Activated CD8-positive, alpha-beta T cell treated with anti-CD3 and anti-CD28 coated beads for 36 hours (primary cell): ENCODE results near the gene NT5C3B. TPM values are rescaled to one million over a fixed set of nuclear protein-coding genes. Genes with fewer than 3 reads are reported as not detected.
"Not testable (repeated sequence)": the region's sequence is repeated elsewhere in the genome, so short reads cannot be mapped to it uniquely, and the experiment has no call there.

Experiments
- ATAC-seq: fragments of 200-7000 bp; cut with Tn5 transposase; one replicate; pipeline ENCODE4 v1.10.0; 2021; ENCODE audit warnings: mild to moderate bottlenecking, moderate library complexity
- CTCF ChIA-PET: fragments of 350-600 bp; sonication (Branson Sonifier 250); formaldehyde crosslinking; loops from one replicate; lab custom pipeline; 2021; ENCODE audit warnings: antibody characterized with exemption; lab: Charles Lee
- POLR2A ChIA-PET: fragments of 350-600 bp; sonication (Branson Sonifier 250); formaldehyde crosslinking; loops from one replicate; lab custom pipeline; 2021; ENCODE audit warnings: antibody characterized with exemption; lab: Charles Lee
- DNase-seq: peaks from one replicate; pipeline ENCODE4 v3.0.0-alpha.2; 2020
- H3K27ac Mint-ChIP-seq: one replicate; pipeline ENCODE4 v1.8.0; 2021; ENCODE audit warnings: mild to moderate bottlenecking, mixed read lengths
- H3K27me3 Mint-ChIP-seq: one replicate; pipeline ENCODE4 v1.8.0; 2021; ENCODE audit warnings: mixed read lengths
- H3K36me3 Mint-ChIP-seq: one replicate; pipeline ENCODE4 v1.8.0; 2021; ENCODE audit warnings: low read depth, mixed read lengths
- H3K4me1 Mint-ChIP-seq: one replicate; pipeline ENCODE4 v1.8.0; 2021; ENCODE audit warnings: low read depth, mixed read lengths
- H3K4me3 Mint-ChIP-seq: one replicate; pipeline ENCODE4 v1.8.0; 2021; ENCODE audit warnings: mild to moderate bottlenecking, moderate library complexity, mixed read lengths
- H3K9me3 Mint-ChIP-seq: one replicate; pipeline ENCODE4 v1.8.0; 2021; ENCODE audit warnings: mixed read lengths
- CTCF ChIP-seq: fragments of 200-600 bp; IDR thresholded peaks from one replicate; pipeline ENCODE4 v1.8.0; 2022; ENCODE audit warnings: antibody characterized with exemption, mild to moderate bottlenecking
- intact Hi-C: fragments of 100-400 bp; cut with micrococcal nuclease; formaldehyde crosslinking; loops from one replicate; pipeline ENCODE4 v1.10.0; 2022
- total RNA-seq, 2 experiments: library from RNA; stranded (reverse); gene quantifications; one replicate each; pipeline ENCODE4 v1.2.3, GENCODE V29; 2021

Gene NT5C3B
- total RNA-seq: 10 to 100 TPM; 30.5 to 32.3 TPM

- H3K4me1 Mint-ChIP-seq: peaks cover 13% of the 10 kb centered on the region
- H3K9me3 Mint-ChIP-seq: no peaks in the 10 kb centered on the region
- H3K4me3 Mint-ChIP-seq: peak within 1 kb of the TSS; percentile 83
- no peak for TF ChIP-seq CTCF
- H3K27ac Mint-ChIP-seq: peak within 1 kb of the TSS; percentile 78
- peaks cover 3% of the 10 kb centered on the region for H3K27me3 Mint-ChIP-seq
- intact Hi-C loops: no loop called here
- ChIA-PET POLR2A (interaction anchor here (1.2 to 2.1 kb wide), 2 partner anchors 12 to 24 kb away, joined by 3 to 5 read pairs; partner anchors contain the start of genes FKBP10 and P3H4), CTCF (interaction anchor here (0.5 to 2.8 kb wide), 7 partner anchors 16 to 173 kb away, joined by 3 to 10 read pairs (median 3); no protein-coding TSS in a partner anchor)
- DNase-seq (peak; percentile 48), ATAC-seq (peak; percentile 82)
- H3K36me3 Mint-ChIP-seq: peaks cover 14% of the 10 kb centered on the region
Measured at GRCh38 chr17:41835800-41836549, at the start of gene NT5C3B. TSS of gene NT5C3B (minus strand) at chr17:41836232. CDS start at chr17:41836193, 39 bp downstream.

- Mint-ChIP-seq H3K4me3 (no peak overlapping the region), H3K27ac (no peak overlapping the region), H3K27me3 (no peaks in the 10 kb centered on the region), H3K4me1 (no peaks in the 10 kb centered on the region), H3K36me3 (peaks cover 46% of the 10 kb centered on the region), H3K9me3 (no peaks in the 10 kb centered on the region)
- DNase-seq: no peak
- ATAC-seq: no peak
- ChIA-PET POLR2A (interaction anchor here (1.2 kb wide), 1 partner anchor 9 kb away, joined by 3 read pairs; no protein-coding TSS in a partner anchor), CTCF (interaction anchor here (0.6 to 1.5 kb wide), 4 partner anchors 10 to 99 kb away, joined by 3 to 4 read pairs (median 3); partner anchors contain the start of gene JUP)
- intact Hi-C loops: no loop called here
- TF ChIP-seq CTCF: peak; percentile 21
Measured at GRCh38 chr17:41885733-41886132, 49.7 kb upstream of the NT5C3B start.

GRCh38 chr17:41882756-41883155, 46.7 kb upstream of the NT5C3B start:
- DNase-seq: no peak
- TF ChIP-seq CTCF: no peak
- ATAC-seq: no peak
- no peaks in the 10 kb centered on the region for H3K9me3 Mint-ChIP-seq
- no peak overlapping the region for H3K4me3 Mint-ChIP-seq
- intact Hi-C loops: no loop called here
- no peak overlapping the region for H3K27ac Mint-ChIP-seq
- peaks cover 49% of the 10 kb centered on the region for H3K36me3 Mint-ChIP-seq
- no peaks in the 10 kb centered on the region for H3K27me3 Mint-ChIP-seq
- POLR2A ChIA-PET: no interaction called here
- CTCF ChIA-PET: interaction anchor here (0.6 kb wide), 1 partner anchor 8 kb away, joined by 3 read pairs; no protein-coding TSS in a partner anchor
- H3K4me1 Mint-ChIP-seq: no peaks in the 10 kb centered on the region

- POLR2A ChIA-PET: interaction anchor here (0.6 to 1.0 kb wide), 2 partner anchors 27 to 32 kb away, joined by 3 to 4 read pairs; no protein-coding TSS in a partner anchor
- Mint-ChIP-seq H3K27ac (no peak overlapping the region), H3K4me3 (no peak overlapping the region), H3K4me1 (no peaks in the 10 kb centered on the region), H3K27me3 (no peaks in the 10 kb centered on the region), H3K36me3 (peaks cover 46% of the 10 kb centered on the region), H3K9me3 (no peaks in the 10 kb centered on the region)
- DNase-seq: no peak
- no peak for ATAC-seq
- CTCF ChIA-PET: no interaction called here
- intact Hi-C loops: no loop called here
- TF ChIP-seq CTCF: no peak
Measured at GRCh38 chr17:41880130-41880529, 44.1 kb upstream of the NT5C3B start.

- H3K27ac Mint-ChIP-seq, DNase-seq, H3K4me3 Mint-ChIP-seq, ATAC-seq, H3K27me3 Mint-ChIP-seq, intact Hi-C loops, H3K9me3 Mint-ChIP-seq: not testable (repeated sequence)
- Mint-ChIP-seq H3K4me1 (peaks cover 12% of the 10 kb centered on the region), H3K36me3 (peaks cover 59% of the 10 kb centered on the region)
- POLR2A ChIA-PET: interaction anchor here (1.3 kb wide), 1 partner anchor 10 kb away, joined by 4 read pairs; no protein-coding TSS in a partner anchor
- CTCF ChIA-PET: interaction anchor here (0.6 to 1.4 kb wide), 2 partner anchors 8 to 73 kb away, joined by 3 read pairs; no protein-coding TSS in a partner anchor
Measured at GRCh38 chr17:41874293-41874670, 38.2 kb upstream of the NT5C3B start.
